ENCODE results near the gene DDAH1. TPM values are rescaled to one million over a fixed set of nuclear protein-coding genes. Genes with fewer than 3 reads are reported as not detected.

DDAH1 gene
- total and polyA plus RNA-seq, 9 donors: 3.3 to 32.3 (median 11.7) TPM

DNA sequence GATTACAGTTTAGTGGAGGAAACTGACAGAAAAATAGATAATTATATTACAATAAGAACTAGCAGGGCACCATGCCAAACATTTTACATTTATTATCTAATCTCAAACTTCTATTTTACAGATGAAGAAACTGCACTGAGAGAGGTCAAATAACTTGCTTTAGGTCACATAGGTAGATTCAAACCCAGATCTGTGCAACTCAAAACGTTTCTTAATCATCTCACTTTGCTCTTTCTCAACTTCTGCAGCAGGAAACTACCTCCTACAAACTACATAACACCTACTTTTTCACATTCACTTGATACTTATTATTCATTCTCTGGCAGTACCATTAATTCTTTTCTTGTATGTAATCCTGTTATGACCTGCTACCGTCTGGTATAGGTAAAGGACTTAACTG is 138.6 kb downstream of the DDAH1 start:
- TF ChIP-seq POLR2A (IDR thresholded peaks at IDR 0.05) (no peak), EP300 (IDR thresholded peaks at IDR 0.05) (no peak)
- TF ChIP-seq, protein P1, sequence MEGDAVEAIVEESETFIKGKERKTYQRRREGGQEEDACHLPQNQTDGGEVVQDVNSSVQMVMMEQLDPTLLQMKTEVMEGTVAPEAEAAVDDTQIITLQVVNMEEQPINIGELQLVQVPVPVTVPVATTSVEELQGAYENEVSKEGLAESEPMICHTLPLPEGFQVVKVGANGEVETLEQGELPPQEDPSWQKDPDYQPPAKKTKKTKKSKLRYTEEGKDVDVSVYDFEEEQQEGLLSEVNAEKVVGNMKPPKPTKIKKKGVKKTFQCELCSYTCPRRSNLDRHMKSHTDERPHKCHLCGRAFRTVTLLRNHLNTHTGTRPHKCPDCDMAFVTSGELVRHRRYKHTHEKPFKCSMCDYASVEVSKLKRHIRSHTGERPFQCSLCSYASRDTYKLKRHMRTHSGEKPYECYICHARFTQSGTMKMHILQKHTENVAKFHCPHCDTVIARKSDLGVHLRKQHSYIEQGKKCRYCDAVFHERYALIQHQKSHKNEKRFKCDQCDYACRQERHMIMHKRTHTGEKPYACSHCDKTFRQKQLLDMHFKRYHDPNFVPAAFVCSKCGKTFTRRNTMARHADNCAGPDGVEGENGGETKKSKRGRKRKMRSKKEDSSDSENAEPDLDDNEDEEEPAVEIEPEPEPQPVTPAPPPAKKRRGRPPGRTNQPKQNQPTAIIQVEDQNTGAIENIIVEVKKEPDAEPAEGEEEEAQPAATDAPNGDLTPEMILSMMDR (IDR thresholded peaks at IDR 0.05): no peak
- intact Hi-C loops (cut with DNase I): no loop called here
- no peak for DNase-seq
- H3K4me3 ChIP-seq: no peak overlapping the region
- WGBS, 3 donors: 83 to 89% (median 85%) methylated on average over 2 of the region's 2 CpGs
- no peaks in the 10 kb centered on the region for H3K27me3 ChIP-seq
- no peak overlapping the region for H3K27ac ChIP-seq
- peaks cover 5% of the 10 kb centered on the region for H3K4me1 ChIP-seq (ENCODE audit: insufficient read depth)
- no peaks in the 10 kb centered on the region for H3K9me3 ChIP-seq
- no peaks in the 10 kb centered on the region for H3K36me3 ChIP-seq

DNA sequence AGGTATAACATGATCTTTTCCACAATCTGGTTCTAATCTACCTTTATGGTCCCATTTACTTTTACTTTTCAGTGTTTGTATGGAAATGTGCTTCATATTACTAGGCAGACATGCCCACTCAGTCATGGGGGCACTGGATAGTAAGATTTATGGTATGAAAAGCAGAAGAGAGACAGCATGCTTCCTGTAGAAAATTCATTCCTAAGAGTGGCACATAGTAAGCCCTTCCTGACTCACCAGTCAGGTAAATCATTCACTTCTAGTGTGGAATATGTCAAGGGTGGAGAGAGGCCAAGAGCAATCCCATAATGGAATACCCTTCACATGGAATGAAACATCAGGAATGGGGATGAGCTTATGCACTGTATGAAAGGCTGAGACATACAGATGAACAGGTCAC is 139.0 kb downstream of the DDAH1 start:
- intact Hi-C loops (cut with DNase I): no loop called here
- TF ChIP-seq, protein P1 (IDR thresholded peaks at IDR 0.05): no peak
- TF ChIP-seq EP300 (IDR thresholded peaks at IDR 0.05) (no peak), POLR2A (IDR thresholded peaks at IDR 0.05) (no peak)

DNA sequence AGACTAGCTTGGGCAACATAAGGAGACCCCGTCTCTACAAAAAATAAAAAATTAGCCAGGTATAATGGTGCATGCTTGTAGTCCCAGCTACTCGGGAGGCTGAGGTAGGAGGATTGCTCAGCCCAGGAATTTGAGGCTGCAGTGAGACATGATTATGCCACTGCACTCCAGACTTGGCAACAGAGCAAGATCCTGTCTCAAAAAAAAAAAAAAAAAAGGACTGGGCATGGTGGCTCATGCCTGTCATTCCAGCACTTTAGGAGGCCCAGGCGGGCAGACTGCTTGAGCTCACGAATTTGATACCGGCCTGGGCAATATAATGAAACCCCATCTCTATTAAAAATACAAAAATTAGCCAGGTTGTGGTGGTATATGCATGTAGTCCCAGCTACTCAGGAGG is 141.2 kb downstream of the DDAH1 start:
- Histone ChIP-seq H3K27me3 (no peaks in the 10 kb centered on the region), H3K4me1 (ENCODE audit: insufficient read depth) (no peaks in the 10 kb centered on the region), H3K27ac (no peak overlapping the region), H3K36me3 (no peaks in the 10 kb centered on the region), H3K9me3 (no peaks in the 10 kb centered on the region), H3K4me3 (no peak overlapping the region)
- DNase-seq: no peak
- intact Hi-C loops (cut with DNase I): no loop called here
- TF ChIP-seq, protein P1 (IDR thresholded peaks at IDR 0.05): no peak
- TF ChIP-seq POLR2A (IDR thresholded peaks at IDR 0.05) (no peak), EP300 (IDR thresholded peaks at IDR 0.05) (no peak)
- WGBS, 3 donors: 84 to 95% (median 90%) methylated on average over 5 of the region's 5 CpGs

More for the DNA sequence above, 139.0 kb downstream of the DDAH1 start:
- H3K9me3 ChIP-seq: no peaks in the 10 kb centered on the region
- no peak for DNase-seq
- peaks cover 5% of the 10 kb centered on the region for H3K4me1 ChIP-seq (ENCODE audit: insufficient read depth)
- H3K27ac ChIP-seq: no peak overlapping the region
- no peaks in the 10 kb centered on the region for H3K27me3 ChIP-seq
- H3K4me3 ChIP-seq: no peak overlapping the region
- no peaks in the 10 kb centered on the region for H3K36me3 ChIP-seq

DNA sequence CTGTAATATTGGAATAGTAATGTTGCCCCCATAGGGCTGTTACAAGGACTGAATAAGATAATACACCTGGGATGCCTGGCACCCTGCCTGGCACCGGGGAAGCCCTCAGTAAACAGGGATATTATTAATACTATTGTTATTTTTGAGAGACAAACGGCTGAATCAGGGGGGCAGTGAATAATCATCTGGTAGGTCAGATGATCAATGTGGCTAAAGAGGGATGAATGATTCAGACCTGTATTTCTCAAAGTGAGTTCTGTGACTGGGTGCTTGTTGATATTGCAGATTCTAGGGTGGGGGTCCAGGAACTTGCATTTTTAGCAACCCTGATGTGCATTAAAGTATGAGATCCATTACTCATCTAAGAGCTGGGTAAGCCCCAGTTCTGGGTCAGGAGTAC is 142.3 kb downstream of the DDAH1 start:
- TF ChIP-seq POLR2A (IDR thresholded peaks at IDR 0.05) (no peak), EP300 (IDR thresholded peaks at IDR 0.05) (no peak)
- TF ChIP-seq, protein P1 (IDR thresholded peaks at IDR 0.05): no peak
- H3K9me3 ChIP-seq: no peaks in the 10 kb centered on the region
- H3K4me1 ChIP-seq (ENCODE audit: insufficient read depth): no peaks in the 10 kb centered on the region
- intact Hi-C loops (cut with DNase I): no loop called here
- WGBS, 3 donors: 51 to 67% (median 65%) methylated on average over 2 of the region's 2 CpGs
- H3K27me3 ChIP-seq: no peaks in the 10 kb centered on the region
- no peak overlapping the region for H3K4me3 ChIP-seq
- DNase-seq: no peak
- no peak overlapping the region for H3K27ac ChIP-seq
- H3K36me3 ChIP-seq: no peaks in the 10 kb centered on the region

Measured in ovary (tissue), 9 donors.